GM11168 (cell line): ENCODE measurements around the gene CCNQ.

Experiments used
- in situ Hi-C: fragments of 300-500 bp; cut with MboI; formaldehyde crosslinking; loops from one replicate; pipeline ENCODE4 v1.12.0; 2022; ENCODE audit warnings: low sequenced_read_pairs; ENCODE audit not compliant: unreplicated experiment

The CCNQ gene

GRCh38 chrX:153580700-153581386 is 18.1 kb downstream of the CCNQ start:
- in situ Hi-C loops = no loop called here

- in situ Hi-C loops = no loop called here
Observed at GRCh38 chrX:153578889-153579288, 20.1 kb downstream of the CCNQ start.

GRCh38 chrX:153578200-153578835 is 20.6 kb downstream of the CCNQ start:
- in situ Hi-C loops = no loop called here

GRCh38 chrX:153576961-153577360 is 22.0 kb downstream of the CCNQ start:
- in situ Hi-C loops = no loop called here

GRCh38 chrX:153576239-153576870 is 22.6 kb downstream of the CCNQ start:
- in situ Hi-C loops = no loop called here

GRCh38 chrX:153573984-153574383 is 25.0 kb downstream of the CCNQ start:
- in situ Hi-C loops = no loop called here

- in situ Hi-C loops = no loop called here
Observed at GRCh38 chrX:153572601-153573000, 26.3 kb downstream of the CCNQ start.

GRCh38 chrX:153571534-153571908 is 27.4 kb downstream of the CCNQ start:
- in situ Hi-C loops = no loop called here

GRCh38 chrX:153569475-153569874 is 29.5 kb downstream of the CCNQ start:
- in situ Hi-C loops = no loop called here

- in situ Hi-C loops = no loop called here
Observed at GRCh38 chrX:153568451-153569011, 30.4 kb downstream of the CCNQ start.

GRCh38 chrX:153565996-153566580 is 32.9 kb downstream of the CCNQ start:
- in situ Hi-C loops = no loop called here

GRCh38 chrX:153564047-153564606 is 34.8 kb downstream of the CCNQ start:
- in situ Hi-C loops = no loop called here

GRCh38 chrX:153562546-153562945 is 36.4 kb downstream of the CCNQ start:
- in situ Hi-C loops = no loop called here

GRCh38 chrX:153561337-153561736 is 37.6 kb downstream of the CCNQ start:
- in situ Hi-C loops = no loop called here

- in situ Hi-C loops = no loop called here
Observed at GRCh38 chrX:153560466-153560865, 38.5 kb downstream of the CCNQ start.

GRCh38 chrX:153560000-153560399 is 38.9 kb downstream of the CCNQ start:
- in situ Hi-C loops = loop anchor here (10.0 kb wide), 1 partner anchor 105 kb away; no protein-coding TSS in a partner anchor

GRCh38 chrX:153557618-153558355 is 41.2 kb downstream of the CCNQ start:
- in situ Hi-C loops = loop anchor here (10.0 kb wide), 1 partner anchor 107 kb away; no protein-coding TSS in a partner anchor

GRCh38 chrX:153556767-153557166 is 42.2 kb downstream of the CCNQ start:
- in situ Hi-C loops = loop anchor here (10.0 kb wide), 1 partner anchor 108 kb away; no protein-coding TSS in a partner anchor

- in situ Hi-C loops = loop anchor here (10.0 kb wide), 1 partner anchor 110 kb away; no protein-coding TSS in a partner anchor
Observed at GRCh38 chrX:153554519-153555167, 44.3 kb downstream of the CCNQ start.
